ENCODE results near the gene WNT3.
"Not testable (repeated sequence)": the region's sequence is repeated elsewhere in the genome, so short reads cannot be mapped to it uniquely, and the experiment has no call there.

WNT3 gene, protein sequence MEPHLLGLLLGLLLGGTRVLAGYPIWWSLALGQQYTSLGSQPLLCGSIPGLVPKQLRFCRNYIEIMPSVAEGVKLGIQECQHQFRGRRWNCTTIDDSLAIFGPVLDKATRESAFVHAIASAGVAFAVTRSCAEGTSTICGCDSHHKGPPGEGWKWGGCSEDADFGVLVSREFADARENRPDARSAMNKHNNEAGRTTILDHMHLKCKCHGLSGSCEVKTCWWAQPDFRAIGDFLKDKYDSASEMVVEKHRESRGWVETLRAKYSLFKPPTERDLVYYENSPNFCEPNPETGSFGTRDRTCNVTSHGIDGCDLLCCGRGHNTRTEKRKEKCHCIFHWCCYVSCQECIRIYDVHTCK

DNA sequence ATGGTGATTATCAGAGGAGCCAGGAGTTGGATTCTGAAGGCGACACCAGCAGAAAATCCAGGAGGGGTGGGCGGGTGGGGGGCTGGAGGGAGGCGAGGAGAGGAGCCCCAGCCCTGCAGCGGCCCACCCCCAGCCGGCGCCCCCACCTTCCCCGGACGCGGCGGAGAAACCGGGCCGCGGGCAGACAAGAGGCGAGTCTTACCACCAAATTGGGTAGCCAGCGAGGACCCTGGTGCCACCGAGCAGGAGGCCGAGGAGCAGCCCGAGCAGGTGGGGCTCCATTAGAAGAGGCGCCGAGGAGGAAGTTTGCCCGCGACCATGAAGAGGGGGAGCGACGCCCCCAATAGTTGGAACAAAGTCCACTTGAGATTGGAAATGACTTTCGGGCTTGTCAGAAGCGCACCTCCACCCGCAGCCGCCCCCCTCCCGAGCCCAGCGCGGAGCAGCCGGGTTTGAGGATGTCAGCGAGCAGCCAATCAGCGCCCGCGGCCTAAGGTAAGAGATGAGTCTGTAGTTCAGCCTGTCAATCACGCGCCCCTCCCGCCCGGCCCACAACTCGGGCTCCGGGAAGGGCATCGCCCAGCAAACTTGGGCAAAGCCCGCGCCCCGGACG lies at the start of gene WNT3:
WNT3 (minus strand) TSS at position 377 of the 613 bp plus-strand sequence; CDS start at position 282, 95 bp downstream.
- peak; percentile 56 to 63 for DNase-seq

DNA sequence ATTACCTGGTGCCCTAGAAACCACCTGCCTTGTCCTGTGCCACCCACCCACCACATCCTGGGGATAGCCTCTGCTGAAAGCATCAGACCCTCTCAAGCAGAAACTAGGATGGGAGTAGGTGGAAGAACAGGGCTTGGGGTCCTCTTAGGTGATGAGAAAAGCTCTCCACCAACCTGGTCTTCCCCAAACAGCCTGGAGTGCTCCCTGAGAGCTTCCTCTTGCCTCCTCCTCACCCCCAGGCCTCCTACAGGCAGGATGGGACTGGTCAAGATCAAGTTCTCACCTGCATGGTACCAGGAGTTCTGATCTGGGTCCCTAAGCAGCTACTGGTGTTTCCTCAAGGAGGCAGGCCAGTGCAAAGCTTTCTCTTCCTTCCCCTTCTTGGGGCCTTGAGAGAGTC lies 48.3 kb upstream of the WNT3 start:
- no peak for DNase-seq

DNA sequence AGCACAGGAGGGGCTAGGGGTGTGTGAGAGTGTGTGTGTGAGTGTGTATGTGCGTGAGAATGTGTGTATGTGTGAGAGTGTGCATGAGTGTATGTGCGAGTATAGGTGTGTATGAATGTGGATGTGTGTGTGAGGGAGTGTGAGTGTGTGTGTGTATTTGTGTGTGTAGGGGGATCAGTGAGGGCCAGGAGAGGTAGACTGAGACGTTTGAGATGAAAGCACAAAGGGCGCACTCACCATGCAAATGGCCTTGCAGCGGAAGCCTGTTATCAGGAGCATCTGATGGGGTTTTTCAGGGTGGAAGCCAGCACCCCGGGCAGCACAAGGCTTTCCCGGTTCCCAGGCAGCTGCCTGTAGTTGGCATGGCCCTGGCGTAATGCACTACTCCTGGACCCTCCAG lies 47.8 kb upstream of the WNT3 start:
- no peak for DNase-seq

DNA sequence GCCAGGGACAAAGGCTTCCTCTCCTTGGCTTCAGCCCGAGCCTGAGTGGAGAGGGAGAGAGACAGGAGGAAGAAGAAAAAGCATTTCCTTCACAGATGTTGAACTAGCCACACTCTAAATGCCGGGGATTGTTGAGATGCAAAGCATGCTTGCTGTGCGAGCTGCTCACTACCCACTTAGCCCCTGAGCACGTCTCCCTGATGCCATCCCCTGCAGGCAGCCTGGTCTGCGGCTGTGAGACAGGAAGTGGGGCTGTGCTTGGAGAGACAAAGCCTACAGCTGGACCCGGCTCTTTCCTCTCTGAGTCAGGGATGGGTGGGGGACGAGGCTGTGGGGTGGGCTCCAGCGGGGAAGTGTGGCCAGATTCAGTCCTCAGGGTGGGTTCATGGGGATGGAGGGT lies 46.6 kb upstream of the WNT3 start:
- DNase-seq = no peak

DNA sequence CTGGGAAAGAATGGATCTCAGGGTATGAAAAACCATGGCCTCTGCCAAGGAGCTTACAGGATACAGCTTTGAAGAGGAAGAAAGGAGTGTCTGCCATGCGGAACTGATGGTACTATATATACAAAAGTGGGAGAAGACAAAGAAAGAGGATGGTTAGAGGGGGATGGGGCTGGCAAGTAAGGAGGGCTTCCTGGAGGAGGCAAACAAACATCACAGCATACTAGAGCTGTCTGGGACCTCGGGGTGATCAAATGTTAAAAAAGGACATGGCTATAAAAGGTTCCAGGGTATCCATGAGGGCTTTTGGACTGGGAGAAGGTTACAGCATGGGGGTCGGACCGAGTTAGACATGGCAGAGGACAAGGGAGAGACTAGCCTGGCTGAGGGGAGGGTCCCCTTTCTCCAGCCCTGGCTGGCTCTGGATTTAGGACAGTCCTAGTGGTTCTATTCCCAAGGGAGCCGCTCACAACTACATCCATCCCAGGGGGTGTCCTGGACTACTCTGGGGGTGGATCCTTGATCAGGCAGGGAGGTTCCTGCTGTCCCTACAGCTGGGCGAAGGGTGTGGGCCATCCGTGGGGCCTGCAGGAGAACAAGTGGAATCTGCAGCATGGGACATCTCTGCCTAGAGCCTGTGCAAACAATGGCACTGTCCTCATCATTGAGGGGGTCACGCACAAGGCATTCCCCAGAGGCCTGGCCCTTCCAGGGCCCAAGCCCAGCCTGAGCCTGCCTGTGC lies 45.1 kb upstream of the WNT3 start:
- no peak for DNase-seq

DNA sequence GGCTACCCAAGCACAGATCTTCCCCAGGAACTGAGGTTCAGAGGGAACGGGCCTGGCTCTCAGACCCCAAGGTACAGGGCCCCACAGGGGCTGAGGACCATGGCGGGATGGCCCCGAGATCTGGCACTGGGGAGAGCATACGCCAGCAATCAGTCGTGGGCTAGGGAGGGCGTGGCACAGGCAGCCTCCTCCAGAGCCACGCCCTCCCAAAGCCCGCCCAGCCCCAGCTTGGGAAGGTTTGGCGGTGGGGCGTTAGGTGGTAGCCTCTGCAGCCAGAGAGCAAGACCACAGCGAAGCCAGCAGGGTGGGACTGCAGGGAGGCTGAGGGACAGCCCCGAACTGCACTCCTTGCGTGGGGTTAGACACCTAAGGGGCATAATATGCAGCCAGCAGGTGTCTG lies 44.5 kb upstream of the WNT3 start:
- no peak for DNase-seq

DNA sequence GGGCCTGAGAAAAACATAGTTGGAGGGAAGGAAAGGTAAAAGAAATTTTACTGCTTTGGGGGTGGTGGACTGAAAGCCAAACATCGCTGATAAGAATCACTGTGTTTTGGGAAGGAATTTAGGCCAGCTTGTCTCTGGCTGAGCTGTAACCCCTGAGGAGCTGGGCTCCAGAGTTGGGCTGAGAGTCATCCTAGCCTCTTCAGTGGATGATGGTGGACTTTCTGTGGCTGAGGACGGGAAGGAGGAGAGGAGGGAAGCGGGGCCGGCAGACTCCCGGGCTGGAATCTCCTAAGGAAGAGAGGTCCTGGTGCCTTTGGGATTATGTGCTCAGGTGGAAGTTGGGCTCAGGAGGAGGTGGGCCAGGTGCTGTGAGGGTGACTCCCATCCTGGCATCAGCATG lies 41.5 kb upstream of the WNT3 start:
- no peak for DNase-seq

DNA sequence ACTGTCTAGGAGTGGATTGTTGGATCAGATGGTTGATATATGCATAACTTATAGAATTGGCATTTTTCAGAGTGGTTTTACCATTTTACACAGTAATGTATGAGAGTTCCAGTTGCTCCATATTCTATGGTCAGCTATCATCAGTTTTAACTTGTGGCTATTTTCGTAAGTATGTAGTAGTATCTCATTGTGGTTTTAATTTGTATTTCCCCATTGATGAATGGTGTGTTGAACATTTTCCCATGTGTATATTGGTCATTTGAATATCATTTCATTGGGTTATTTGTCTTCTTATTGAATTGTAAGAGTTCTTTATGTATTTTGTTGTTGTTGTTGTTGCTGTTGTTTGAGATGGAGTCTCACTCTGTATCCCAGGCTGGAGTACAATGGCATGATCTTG lies 39.1 kb upstream of the WNT3 start:
- DNase-seq = no peak

DNA sequence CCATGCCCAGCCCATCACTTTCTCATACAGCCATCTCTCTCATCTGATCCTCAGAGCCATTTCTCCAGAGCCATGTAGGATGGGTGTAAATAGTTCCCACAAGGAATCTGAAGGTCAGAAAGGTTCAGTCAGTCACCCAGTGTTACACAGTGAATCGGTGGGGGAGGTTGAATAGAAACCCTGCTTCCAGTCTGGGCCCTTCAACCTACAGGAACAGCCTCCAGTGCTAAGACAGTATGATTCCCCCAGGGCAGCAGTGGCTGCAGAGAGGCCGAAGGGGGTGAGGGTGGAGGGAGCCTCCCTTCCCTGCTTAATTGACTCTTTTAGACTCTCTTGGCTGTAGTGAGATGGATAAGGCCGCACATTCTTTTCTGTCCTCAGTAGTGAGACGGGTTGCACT lies 36.5 kb upstream of the WNT3 start:
- no peak for DNase-seq

DNA sequence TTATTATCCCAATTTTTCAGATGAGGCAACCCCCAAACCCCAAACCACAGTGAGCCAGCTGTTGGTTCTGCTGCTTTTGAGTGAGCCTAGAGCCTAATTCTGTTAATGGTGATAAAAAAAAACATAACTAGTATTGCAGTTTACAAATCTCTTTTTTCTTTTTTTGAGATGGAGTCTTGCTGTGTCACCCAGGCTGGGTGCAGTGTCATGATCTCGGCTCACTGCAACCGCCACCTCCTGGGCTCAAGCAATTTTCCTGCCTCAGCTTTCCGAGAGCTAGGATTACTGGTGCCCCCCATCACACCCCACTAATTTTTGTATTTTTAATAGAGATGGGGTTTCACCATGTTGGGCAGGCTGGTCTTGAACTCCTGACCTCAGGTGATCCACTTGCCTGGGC lies 36.0 kb upstream of the WNT3 start:
- DNase-seq = no peak

DNA sequence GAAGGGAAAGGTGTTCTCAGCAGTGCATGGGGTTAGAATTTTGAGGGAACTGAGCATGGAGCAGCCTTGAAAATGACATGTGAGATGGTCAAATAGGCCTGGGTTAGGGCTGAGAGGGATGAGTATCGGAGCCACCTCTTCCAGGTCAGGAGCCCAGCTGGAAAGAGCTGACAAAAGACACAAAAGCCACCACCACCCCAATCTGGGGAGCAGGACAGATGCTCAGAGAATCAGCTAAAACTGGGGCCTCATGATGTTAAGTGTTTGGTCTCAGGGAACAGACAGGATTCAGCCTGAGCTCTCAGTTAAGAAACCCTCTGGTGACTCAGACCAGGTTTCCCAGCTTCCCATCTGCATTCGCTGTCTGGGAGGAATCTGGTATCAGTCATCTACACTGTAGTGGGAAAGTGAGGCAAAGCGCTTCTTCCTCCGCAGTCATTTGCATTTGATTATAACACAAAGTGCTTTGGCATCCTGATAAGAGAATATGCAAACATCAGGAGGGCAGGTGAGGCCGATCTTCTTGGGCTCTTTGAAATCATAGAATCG lies 35.5 kb upstream of the WNT3 start:
- DNase-seq = no peak

DNA sequence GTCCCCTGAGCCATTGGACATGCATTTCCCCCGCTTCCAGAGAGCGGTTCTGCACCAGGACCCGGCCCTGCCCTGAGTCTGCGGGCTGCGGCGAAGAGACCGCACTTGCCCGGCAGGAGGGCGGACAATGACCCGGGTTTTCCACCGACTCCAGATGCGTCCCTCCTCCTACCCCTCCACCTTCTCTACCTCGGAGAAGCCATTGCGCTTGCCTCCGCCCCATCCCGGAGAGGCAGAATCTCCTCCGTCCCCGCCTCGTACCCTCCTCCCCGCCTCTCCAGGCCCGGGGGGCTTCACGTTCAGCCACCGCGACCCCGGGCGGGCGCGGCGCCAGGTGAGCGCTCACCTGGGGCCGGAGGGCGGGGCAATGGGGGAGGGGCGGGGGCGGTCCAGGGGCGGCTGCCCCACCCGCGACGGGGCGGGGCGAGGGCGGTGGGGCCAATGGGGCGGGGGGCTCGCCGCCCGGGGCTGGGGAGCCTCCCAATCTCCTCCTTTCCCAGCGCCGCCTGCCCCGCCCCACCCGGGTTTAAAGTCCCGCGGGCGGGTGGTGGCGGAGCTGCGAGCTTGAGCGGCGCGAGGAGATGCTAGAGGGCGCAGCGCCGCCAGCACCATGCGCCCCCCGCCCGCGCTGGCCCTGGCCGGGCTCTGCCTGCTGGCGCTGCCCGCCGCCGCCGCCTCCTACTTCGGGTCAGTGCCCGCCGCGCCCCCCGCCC lies 32.7 kb upstream of the WNT3 start, which contains the start of gene WNT9B:
WNT9B (plus strand) TSS at position 555 of the 713 bp plus-strand sequence; CDS start at position 611, 56 bp downstream.
- no peak for DNase-seq

DNA sequence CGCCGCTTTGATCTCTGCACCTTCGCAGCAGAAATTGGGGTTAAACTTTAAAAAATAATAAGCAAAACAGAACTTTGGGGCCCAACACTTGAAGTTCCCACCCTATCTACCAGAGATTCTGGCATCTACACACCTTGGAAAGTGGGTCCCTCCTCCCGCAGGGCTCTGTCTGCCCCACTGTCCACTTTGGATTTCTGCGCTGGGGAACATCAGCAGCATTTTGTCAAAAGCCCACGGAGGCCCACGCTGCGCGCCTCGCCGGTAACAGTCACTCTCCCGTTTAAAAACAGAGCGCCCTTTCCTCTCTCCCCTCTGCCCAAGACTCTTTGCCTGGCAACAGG lies 32.2 kb upstream of the WNT3 start:
- no peak for DNase-seq

DNA sequence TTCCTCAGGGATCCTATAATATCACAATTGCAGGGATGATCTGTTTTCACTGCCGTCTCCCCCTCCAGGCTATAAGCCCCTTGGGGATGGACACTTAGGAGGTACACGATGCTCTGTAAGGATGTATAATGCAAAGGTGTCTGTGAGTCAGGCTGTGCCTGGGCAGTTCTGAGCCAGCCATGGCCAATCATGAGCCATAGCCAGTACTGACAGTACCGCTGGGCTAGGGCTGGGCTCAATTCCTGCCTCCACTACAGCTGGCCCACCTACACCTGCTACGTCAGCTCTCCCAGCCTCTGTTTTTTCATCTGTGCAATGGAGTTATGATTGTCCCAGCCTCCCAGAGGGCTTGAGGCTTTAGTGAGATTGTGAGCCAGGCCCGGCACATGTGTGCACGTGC lies 30.0 kb upstream of the WNT3 start:
- DNase-seq = no peak

DNA sequence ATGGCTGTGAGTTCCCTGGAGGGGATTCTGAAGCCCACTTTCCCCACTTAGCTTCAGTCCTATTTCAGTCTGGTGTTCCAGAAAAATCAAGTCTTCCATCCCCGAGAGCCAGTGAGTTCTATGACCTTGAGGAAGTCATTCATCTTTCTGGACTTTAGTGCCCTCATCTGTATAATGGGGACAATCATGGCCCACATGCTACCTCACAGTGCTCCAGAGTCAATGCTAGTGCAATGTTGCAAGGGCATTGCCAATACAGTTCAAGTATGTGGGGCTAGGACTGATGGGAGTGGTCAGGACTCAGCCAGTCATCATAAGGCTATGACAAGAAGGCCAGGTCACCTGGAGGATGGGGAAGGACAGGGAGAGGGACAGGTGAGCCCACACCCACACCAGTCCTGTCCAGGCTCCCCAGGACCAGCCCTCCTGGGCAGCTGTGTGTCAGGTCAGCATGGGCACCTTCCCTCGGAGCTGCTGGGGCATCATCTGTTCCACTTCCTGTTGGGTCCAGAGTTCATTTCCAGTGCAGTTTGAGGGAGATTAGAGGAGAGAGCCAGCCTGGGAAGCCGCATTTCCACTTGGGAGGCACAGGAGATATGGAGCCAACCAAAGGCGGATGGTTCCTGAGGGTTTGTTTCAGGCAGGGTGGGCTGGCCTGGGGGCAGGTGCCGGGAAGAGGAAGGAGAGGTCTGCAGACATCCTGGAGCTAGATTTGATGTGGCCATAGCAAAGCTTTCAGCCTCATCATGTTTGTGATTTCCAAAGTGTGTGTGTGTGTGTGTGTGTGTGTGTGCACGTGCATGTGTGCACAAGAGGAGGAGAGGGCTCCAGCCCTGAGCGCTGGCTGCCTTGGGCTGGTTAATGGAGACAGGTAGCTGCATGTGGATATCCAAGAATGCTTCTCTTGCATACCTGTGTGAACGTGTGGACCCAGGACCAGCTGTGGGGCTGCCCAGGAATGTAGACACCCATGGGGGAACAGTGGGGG lies 29.0 kb upstream of the WNT3 start:
- DNase-seq = no peak

DNA sequence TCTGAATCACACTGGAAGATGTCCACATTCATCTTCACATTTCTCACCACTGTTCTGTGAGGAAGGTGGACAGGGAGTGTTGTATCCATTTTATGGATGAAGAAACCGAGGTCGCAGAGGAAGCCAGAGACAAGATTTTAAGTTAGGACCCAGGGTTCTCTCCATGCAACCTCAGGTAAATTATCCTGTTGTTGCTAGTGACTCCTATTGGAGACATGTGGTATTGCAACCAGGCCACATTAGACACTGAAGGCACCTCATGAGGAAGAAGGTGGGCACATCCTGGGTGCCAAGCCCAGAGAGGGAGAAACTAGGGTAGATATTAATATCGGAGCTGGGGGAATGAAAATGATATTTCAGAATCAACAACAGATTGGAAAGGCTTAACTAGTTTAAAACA lies 24.3 kb upstream of the WNT3 start:
- no peak for DNase-seq

DNA sequence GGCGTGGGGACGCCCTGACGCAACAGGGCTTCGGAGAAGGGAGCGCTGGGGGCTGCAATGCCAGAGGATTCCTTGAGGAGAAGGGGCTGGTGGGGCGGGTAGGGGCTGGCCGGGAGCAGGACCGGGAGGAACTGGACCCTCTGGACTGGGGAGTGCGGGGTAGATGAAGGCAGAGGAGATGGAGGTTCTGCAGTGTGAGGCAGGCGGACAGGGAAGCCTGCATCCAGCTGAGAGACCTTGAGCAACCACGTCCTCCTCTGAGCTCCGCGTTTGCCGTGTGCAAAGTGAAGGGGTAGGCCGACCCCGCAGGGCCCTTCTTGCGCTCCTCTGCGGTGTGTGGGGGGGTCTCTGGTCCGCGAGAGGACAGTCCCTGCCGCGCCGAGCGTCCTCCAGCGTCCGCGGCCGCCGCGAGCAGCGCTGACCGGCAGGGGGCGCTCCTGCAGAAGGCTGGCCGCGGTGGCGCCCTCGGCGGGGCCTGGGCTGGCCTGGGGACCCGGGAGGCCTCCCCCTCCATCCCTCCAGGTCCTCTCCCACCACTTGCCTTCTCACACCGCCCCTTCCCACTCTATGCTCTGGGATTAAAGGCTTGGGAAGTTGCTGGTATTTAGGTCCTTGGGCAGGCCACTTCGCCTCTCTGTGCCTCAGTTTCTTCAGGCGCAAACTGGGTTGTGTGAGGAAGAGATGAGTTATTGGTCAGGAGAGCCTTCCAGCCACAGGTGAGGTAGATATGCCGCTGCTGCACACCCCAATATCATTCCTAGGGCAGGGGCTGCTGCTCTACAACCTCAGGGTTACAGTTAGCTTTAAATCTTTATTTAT lies 23.3 kb upstream of the WNT3 start:
- peak in 1 of 2 experiments; percentile 29 for DNase-seq

DNA sequence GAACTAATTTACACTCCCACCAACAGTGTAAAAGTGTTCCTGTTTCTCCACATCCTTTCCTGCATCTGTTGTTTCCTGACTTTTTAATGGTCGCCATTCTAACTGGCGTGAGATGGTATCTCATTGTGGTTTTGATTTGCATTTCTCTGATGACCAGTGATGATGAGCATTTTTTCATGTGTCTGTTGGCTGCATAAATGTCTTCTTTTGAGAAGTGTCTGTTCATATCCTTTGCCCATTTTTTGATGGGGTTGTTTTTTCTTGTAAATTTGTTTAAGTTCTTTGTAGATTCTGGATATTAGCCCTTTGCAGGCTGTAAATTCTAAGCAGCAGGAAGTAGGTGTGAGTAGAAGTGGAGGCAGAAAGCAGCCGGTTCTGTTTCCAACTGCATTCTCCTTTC lies 22.1 kb upstream of the WNT3 start:
- not testable (repeated sequence) for DNase-seq

DNA sequence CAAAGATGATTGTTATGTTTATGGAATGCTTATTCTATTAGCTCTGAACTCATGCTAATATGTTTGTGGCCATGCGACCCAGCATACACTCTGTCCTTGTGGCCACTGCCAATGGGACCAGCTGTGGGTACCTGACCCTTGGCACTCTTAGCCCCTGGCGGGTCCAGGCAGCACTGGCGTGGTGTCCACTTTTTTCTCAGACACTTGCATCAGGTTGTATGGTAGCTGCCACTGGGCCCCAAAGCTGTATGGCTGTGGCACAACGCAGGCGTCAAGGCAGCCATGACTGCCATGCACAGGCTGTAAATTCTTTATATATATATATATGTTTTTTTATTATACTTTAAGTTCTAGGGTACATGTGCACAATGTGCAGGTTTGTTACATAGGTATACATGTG lies 20.7 kb upstream of the WNT3 start:
- no peak for DNase-seq

DNA sequence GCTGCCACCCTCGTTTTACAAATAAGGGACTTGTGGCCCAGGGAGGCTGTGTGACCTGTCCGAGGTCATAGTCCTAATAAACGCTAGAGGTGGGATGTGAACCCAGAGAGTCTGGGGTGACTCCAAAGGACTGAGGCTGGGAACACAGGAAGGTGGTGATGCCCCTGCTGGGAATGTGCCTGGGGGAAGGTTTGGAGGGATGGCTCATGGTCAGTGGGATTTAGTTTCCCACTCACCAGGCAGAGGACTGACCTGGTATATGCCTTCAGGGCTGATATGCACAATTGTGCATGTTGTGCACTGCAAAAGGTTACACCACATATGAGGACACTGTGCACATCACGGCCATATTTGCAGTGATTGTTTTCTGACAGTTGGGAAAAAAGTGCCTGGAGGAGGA lies 19.0 kb upstream of the WNT3 start:
- DNase-seq = no peak

DNA sequence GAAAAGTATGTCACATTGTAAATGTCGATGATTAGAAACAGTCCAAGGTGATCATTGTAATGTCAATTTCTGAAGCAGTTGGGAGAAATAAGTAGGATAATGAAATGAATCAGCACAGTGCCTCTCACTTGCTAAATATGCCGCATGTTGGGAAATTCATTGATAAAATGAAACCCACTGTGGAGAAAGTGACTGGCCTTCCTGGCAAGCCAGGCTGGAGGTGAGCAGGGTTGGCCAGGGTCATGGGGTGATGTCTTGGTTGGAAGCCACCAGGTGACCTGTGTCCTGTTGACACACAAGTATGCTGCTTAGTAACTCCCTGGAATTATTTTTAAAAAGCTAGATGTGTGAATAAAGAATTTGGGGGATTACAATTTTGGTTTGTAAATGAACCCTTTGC lies 18.0 kb upstream of the WNT3 start:
- DNase-seq = no peak

Measured in activated CD4-positive, alpha-beta T cell treated with anti-CD3 and anti-CD28 coated beads, Interleukin-2, amount 50 U/mL, for 48 hours (primary cell).